Caco-2 (cell line): ENCODE results near the gene HNRNPAB. TPM values are rescaled to one million over a fixed set of nuclear protein-coding genes. Genes with fewer than 3 reads are reported as not detected.

ENCODE experiments used
- BruUV-seq: library from RNA; stranded (reverse); fragments of 400-500 nt; replicated peaks from 2 replicates; lab custom pipeline; 2021; lab: Mats Ljungman, UMichigan
- CTCF ChIA-PET: fragments of 300-600 bp; sonication (Branson Sonifier 250); formaldehyde crosslinking; loops from one replicate; lab custom pipeline; 2022; ENCODE audit warnings: antibody characterized with exemption; lab: Charles Lee
- POLR2A ChIA-PET: fragments of 300-600 bp; sonication (Branson Sonifier 250); formaldehyde crosslinking; loops from one replicate; lab custom pipeline; 2022; ENCODE audit warnings: antibody characterized with exemption; lab: Charles Lee
- DNase-seq, 2 experiments: peaks; one replicate each; pipeline versions ENCODE4 v3.0.0 to v3.0.0-alpha.2; 2020 to 2022
- H3K27me3 ChIP-seq: replicated peaks from 2 replicates; pipeline ENCODE4 v1.6.0; 2011; ENCODE audit warnings: low read length; ENCODE audit not compliant: control insufficient read depth, insufficient read depth
- H3K36me3 ChIP-seq: 2 replicates; pipeline ENCODE4 v1.5.1; 2011; ENCODE audit warnings: low read length; ENCODE audit not compliant: control insufficient read depth, insufficient read depth
- H3K4me1 ChIP-seq: fragments of 250-450 bp; sonication (Bioruptor Pico); 2 replicates; pipeline ENCODE4 v1.5.1; 2020; ENCODE audit warnings: mild to moderate bottlenecking
- H3K4me3 ChIP-seq: 2 replicates; pipeline ENCODE4 v1.5.1; 2011; ENCODE audit warnings: low read depth, mild to moderate bottlenecking, control low read depth, low read length
- H3K9me3 ChIP-seq: fragments of 250-450 bp; sonication (Bioruptor Pico); 2 replicates; pipeline ENCODE4 v1.5.1; 2020; ENCODE audit warnings: mild to moderate bottlenecking, moderate library complexity
- H3K27ac Mint-ChIP-seq: one replicate; pipeline ENCODE4 v1.8.0; 2022; ENCODE audit warnings: mixed read lengths; ENCODE audit not compliant: unreplicated experiment
- H3K27me3 Mint-ChIP-seq: one replicate; pipeline ENCODE4 v1.8.0; 2022; ENCODE audit warnings: mixed read lengths; ENCODE audit not compliant: insufficient read depth, unreplicated experiment
- H3K36me3 Mint-ChIP-seq: one replicate; pipeline ENCODE4 v1.8.0; 2022; ENCODE audit warnings: mild to moderate bottlenecking, mixed read lengths; ENCODE audit not compliant: insufficient read depth, unreplicated experiment
- H3K4me1 Mint-ChIP-seq: one replicate; pipeline ENCODE4 v1.8.0; 2022; ENCODE audit warnings: low read depth, mixed read lengths; ENCODE audit not compliant: unreplicated experiment
- H3K4me3 Mint-ChIP-seq: one replicate; pipeline ENCODE4 v1.8.0; 2022; ENCODE audit warnings: mild to moderate bottlenecking, moderate library complexity, mixed read lengths; ENCODE audit not compliant: unreplicated experiment
- H3K9me3 Mint-ChIP-seq: one replicate; pipeline ENCODE4 v1.8.0; 2022; ENCODE audit warnings: mixed read lengths; ENCODE audit not compliant: unreplicated experiment
- CTCF ChIP-seq, 2 experiments: fragments of 200-600 bp in 1 of 2; IDR thresholded peaks; 1 replicate in 1 of 2; 2 replicates in 1 of 2; pipeline versions ENCODE4 v1.5.1 to v1.8.0; 2011 to 2022; ENCODE audit warnings: antibody characterized with exemption in 1 of 2, control low read depth in 1 of 2, inconsistent platforms in 1 of 2, low read depth in 1 of 2, low read length in 1 of 2, mild to moderate bottlenecking in 1 of 2, moderate library complexity in 1 of 2; ENCODE audit not compliant: insufficient read depth in 1 of 2, severe bottlenecking in 1 of 2, unreplicated experiment in 1 of 2
- intact Hi-C: fragments of 100-400 bp; cut with micrococcal nuclease; formaldehyde crosslinking; loops from one replicate; pipeline ENCODE4 v1.10.0; 2022; ENCODE audit not compliant: unreplicated experiment
- total RNA-seq: library from RNA; stranded (reverse); gene quantifications from 2 replicates; pipeline ENCODE4 v1.2.3, GENCODE V29; 2022

Gene HNRNPAB
- total RNA-seq, 1 experiment from 2014 or later, result 295 TPM

- no TSS peak for BruUV-seq
- peaks cover 13% of the 10 kb centered on the region for H3K36me3 Mint-ChIP-seq
- no peaks in the 10 kb centered on the region for H3K27me3 Mint-ChIP-seq
- CTCF ChIA-PET, result no interaction called here
- H3K27ac Mint-ChIP-seq, result no peak overlapping the region
- no peaks in the 10 kb centered on the region for H3K9me3 Mint-ChIP-seq
- H3K4me1 ChIP-seq, result peaks cover 14% of the 10 kb centered on the region
- POLR2A ChIA-PET, result no interaction called here
- H3K36me3 ChIP-seq, result 0 out of 2 replicates have a peak, but pooled peaks cover 2% of the 10 kb centered on the region
- DNase-seq, result peak in 1 of 2 experiments; percentile 68
- H3K4me3 Mint-ChIP-seq, result no peak overlapping the region
- intact Hi-C loops, result no loop called here
- TF ChIP-seq CTCF (IDR thresholded peaks at IDR 0.05; ENCODE audit: insufficient read depth in 1 of 2, low read depth in 1 of 2, low read length in 1 of 2, severe bottlenecking in 1 of 2, unreplicated experiment in 1 of 2), result peak in 1 of 2 experiments; percentile 68
- H3K4me3 ChIP-seq, result no peak overlapping the region
- no peaks in the 10 kb centered on the region for H3K9me3 ChIP-seq
- H3K27me3 ChIP-seq, result no peaks in the 10 kb centered on the region
- H3K4me1 Mint-ChIP-seq, result peaks cover 8% of the 10 kb centered on the region
These were observed 30.6 kb downstream of the HNRNPAB start for GRCh38 chr5:178234750-178235587.

DNA sequence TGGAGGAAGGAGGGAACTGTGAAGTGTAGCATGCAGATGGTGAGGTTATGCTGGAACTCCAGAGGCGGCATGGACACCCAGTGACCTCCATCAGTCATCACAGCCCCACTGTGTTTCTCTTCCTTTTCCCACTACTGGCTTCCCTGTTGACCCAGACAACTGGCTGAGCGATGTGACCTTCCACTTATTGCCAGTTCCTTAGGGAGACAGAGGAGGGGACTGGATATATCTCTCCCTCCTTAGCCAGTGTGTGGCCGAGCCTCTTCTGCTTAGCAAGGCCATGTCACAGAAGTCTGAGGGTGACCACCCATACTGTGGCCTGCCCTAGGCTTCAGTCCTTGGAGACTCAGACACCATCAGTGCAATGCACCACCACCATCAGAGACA, 31.2 kb downstream of the HNRNPAB start:
- ChIA-PET CTCF (no interaction called here), POLR2A (interaction anchor here (0.6 kb wide), 1 partner anchor 26 kb away, joined by 11 read pairs; no protein-coding TSS in a partner anchor)
- Mint-ChIP-seq H3K27ac (no peak overlapping the region), H3K27me3 (no peaks in the 10 kb centered on the region), H3K4me1 (peaks cover 8% of the 10 kb centered on the region), H3K36me3 (peaks cover 8% of the 10 kb centered on the region), H3K9me3 (no peaks in the 10 kb centered on the region), H3K4me3 (no peak overlapping the region)
- Histone ChIP-seq H3K4me3 (no peak overlapping the region), H3K9me3 (no peaks in the 10 kb centered on the region), H3K27me3 (no peaks in the 10 kb centered on the region), H3K36me3 (0 out of 2 replicates have a peak, but pooled peaks cover 2% of the 10 kb centered on the region), H3K4me1 (peaks cover 12% of the 10 kb centered on the region)
- DNase-seq, result no peak
- intact Hi-C loops, result no loop called here
- no TSS peak for BruUV-seq
- no peak for TF ChIP-seq CTCF (IDR thresholded peaks at IDR 0.05; ENCODE audit: insufficient read depth in 1 of 2, low read depth in 1 of 2, low read length in 1 of 2, severe bottlenecking in 1 of 2, unreplicated experiment in 1 of 2)

GRCh38 chr5:178236126-178236525, 31.8 kb downstream of the HNRNPAB start:
- intact Hi-C loops, result no loop called here
- peaks cover 7% of the 10 kb centered on the region for H3K4me1 ChIP-seq
- H3K36me3 ChIP-seq, result 0 out of 2 replicates have a peak, but pooled peaks cover 1% of the 10 kb centered on the region
- H3K4me3 ChIP-seq, result no peak overlapping the region
- TF ChIP-seq CTCF (IDR thresholded peaks at IDR 0.05; ENCODE audit: insufficient read depth in 1 of 2, low read depth in 1 of 2, low read length in 1 of 2, severe bottlenecking in 1 of 2, unreplicated experiment in 1 of 2), result no peak
- CTCF ChIA-PET, result no interaction called here
- no peak overlapping the region for H3K27ac Mint-ChIP-seq
- H3K4me3 Mint-ChIP-seq, result no peak overlapping the region
- no peaks in the 10 kb centered on the region for H3K27me3 Mint-ChIP-seq
- H3K36me3 Mint-ChIP-seq, result peaks cover 2% of the 10 kb centered on the region
- no peaks in the 10 kb centered on the region for H3K9me3 ChIP-seq
- POLR2A ChIA-PET, result interaction anchor here (0.6 kb wide), 1 partner anchor 26 kb away, joined by 11 read pairs; no protein-coding TSS in a partner anchor
- no peaks in the 10 kb centered on the region for H3K9me3 Mint-ChIP-seq
- BruUV-seq, result no TSS peak
- DNase-seq, result no peak
- no peaks in the 10 kb centered on the region for H3K27me3 ChIP-seq
- H3K4me1 Mint-ChIP-seq, result peaks cover 4% of the 10 kb centered on the region
